HCEC 1CT (cell line): ENCODE measurements around the gene SETD3.
"Not testable (repeated sequence)": the region's sequence is repeated elsewhere in the genome, so short reads cannot be mapped to it uniquely, and the experiment has no call there.

Experiments used
- DNase-seq: peaks from one replicate; pipeline ENCODE4 v3.0.0-alpha.2; 2017

Gene SETD3

GRCh38 chr14:99357151-99357915 is 123.3 kb downstream of the SETD3 start:
- DNase-seq = no peak

- no peak for DNase-seq
Measured at GRCh38 chr14:99356031-99356608, 124.5 kb downstream of the SETD3 start.

GRCh38 chr14:99354166-99354875 is 126.3 kb downstream of the SETD3 start:
- no peak for DNase-seq

- no peak for DNase-seq
Measured at GRCh38 chr14:99352688-99353280, 127.9 kb downstream of the SETD3 start.

- no peak for DNase-seq
Measured at GRCh38 chr14:99351166-99352007, 129.3 kb downstream of the SETD3 start.

GRCh38 chr14:99350751-99351150 is 129.9 kb downstream of the SETD3 start:
- no peak for DNase-seq

- no peak for DNase-seq
Measured at GRCh38 chr14:99349721-99350495, 130.8 kb downstream of the SETD3 start.

- no peak for DNase-seq
Measured at GRCh38 chr14:99348816-99349614, 131.6 kb downstream of the SETD3 start.

GRCh38 chr14:99348231-99348630 is 132.4 kb downstream of the SETD3 start:
- DNase-seq = not testable (repeated sequence)
